GM12873 (cell line): ENCODE measurements around the gene FBLL1.
A peak's percentile ranks its signal among the peaks of the same experiment; 100 is the strongest.

ENCODE experiments used
- CTCF ChIP-seq: IDR thresholded peaks from 2 replicates; pipeline ENCODE4 v1.5.1; 2012; ENCODE audit warnings: low read depth, mild to moderate bottlenecking, moderate library complexity, low read length, control low read depth; ENCODE audit not compliant: insufficient read depth; ENCODE audit errors: missing control alignments

FBLL1 gene

GRCh38 chr5:168528521-168529373 is at the start of gene FBLL1:
Gene FBLL1, plus strand, starts transcription at chr5:168529305. Its CDS starts 200 bp downstream, at chr5:168529505.
- no peak for TF ChIP-seq CTCF

GRCh38 chr5:168480601-168481000 is 48.5 kb upstream of the FBLL1 start:
- no peak for TF ChIP-seq CTCF

GRCh38 chr5:168481330-168481788 is 47.7 kb upstream of the FBLL1 start:
- TF ChIP-seq CTCF = no peak

- no peak for TF ChIP-seq CTCF
Measured at GRCh38 chr5:168482361-168482760, 46.7 kb upstream of the FBLL1 start.

GRCh38 chr5:168486136-168486879 is 42.8 kb upstream of the FBLL1 start, which contains the start of gene RARS1:
Gene RARS1, plus strand, starts transcription at chr5:168486471. Its CDS starts 28 bp downstream, at chr5:168486499.
- peak; percentile 95 for TF ChIP-seq CTCF

GRCh38 chr5:168489059-168489458 is 40.0 kb upstream of the FBLL1 start:
- TF ChIP-seq CTCF = no peak

- TF ChIP-seq CTCF = no peak
Measured at GRCh38 chr5:168494057-168494555, 35.0 kb upstream of the FBLL1 start.
